ENCODE measurements around the gene NHEJ1.
A peak's percentile ranks its signal among the peaks of the same experiment; 100 is the strongest.

NHEJ1 gene

GRCh38 chr2:219128396-219128795 lies 32.2 kb downstream of the NHEJ1 start:
- no peak for TF ChIP-seq CTCF (IDR thresholded peaks at IDR 0.05; ENCODE audit: control insufficient read depth, extremely low read depth, insufficient read depth)
- H3K4me3 ChIP-seq (ENCODE audit: low read depth, low read length) = no peak overlapping the region
- no peak for DNase-seq (ENCODE audit: low read depth)

- no peak overlapping the region for H3K4me3 ChIP-seq (ENCODE audit: low read depth, low read length)
- no peak for DNase-seq (ENCODE audit: low read depth)
- TF ChIP-seq CTCF (IDR thresholded peaks at IDR 0.05; ENCODE audit: control insufficient read depth, extremely low read depth, insufficient read depth) = no peak
Observed at GRCh38 chr2:219127037-219127635, 33.5 kb downstream of the NHEJ1 start.

- DNase-seq (ENCODE audit: low read depth) = peak; percentile 89
- H3K4me3 ChIP-seq (ENCODE audit: low read depth, low read length) = no peak overlapping the region
- TF ChIP-seq CTCF (IDR thresholded peaks at IDR 0.05; ENCODE audit: control insufficient read depth, extremely low read depth, insufficient read depth) = no peak
Observed at GRCh38 chr2:219126555-219126954, 34.1 kb downstream of the NHEJ1 start.

- H3K4me3 ChIP-seq (ENCODE audit: low read depth, low read length) = no peak overlapping the region
- DNase-seq (ENCODE audit: low read depth) = no peak
- TF ChIP-seq CTCF (IDR thresholded peaks at IDR 0.05; ENCODE audit: control insufficient read depth, extremely low read depth, insufficient read depth) = no peak
Observed at GRCh38 chr2:219125886-219126270, 34.7 kb downstream of the NHEJ1 start.

- DNase-seq (ENCODE audit: low read depth) = no peak
Observed at GRCh38 chr2:219125225-219125885, 35.3 kb downstream of the NHEJ1 start.

GRCh38 chr2:219124381-219125110 lies 36.1 kb downstream of the NHEJ1 start:
- no peak for TF ChIP-seq CTCF (IDR thresholded peaks at IDR 0.05; ENCODE audit: control insufficient read depth, extremely low read depth, insufficient read depth)
- DNase-seq (ENCODE audit: low read depth) = no peak
- no peak overlapping the region for H3K4me3 ChIP-seq (ENCODE audit: low read depth, low read length)

More at GRCh38 chr2:219125225-219125885, 35.3 kb downstream of the NHEJ1 start:
- no peak overlapping the region for H3K4me3 ChIP-seq (ENCODE audit: low read depth, low read length)
- TF ChIP-seq CTCF (IDR thresholded peaks at IDR 0.05; ENCODE audit: control insufficient read depth, extremely low read depth, insufficient read depth) = no peak

Measured in LNCaP clone FGC (cell line).